AG04449 (cell line): ENCODE data around the gene PDE6C.
A peak's percentile ranks its signal among the peaks of the same experiment; 100 is the strongest.

Experiments
- CTCF ChIA-PET: fragments of 350-600 bp; formaldehyde crosslinking; extraction: SDS; loops from one replicate; lab custom pipeline; 2021; ENCODE audit warnings: antibody characterized with exemption; lab: Yijun Ruan, JAX
- POLR2A ChIA-PET: fragments of 400-600, 350-600 bp; formaldehyde crosslinking; extraction: SDS; loops from one replicate; lab custom pipeline; 2020; ENCODE audit warnings: antibody characterized with exemption, inconsistent platforms; lab: Yijun Ruan, JAX
- DNase-seq: peaks from one replicate; pipeline ENCODE4 v3.0.0-alpha.2; 2010; ENCODE audit warnings: low read depth, low spot score
- H3K4me3 ChIP-seq: 2 replicates; pipeline ENCODE4 v1.5.1; 2011; ENCODE audit warnings: low read depth, mild to moderate bottlenecking, control low read depth, low read length
- CTCF ChIP-seq: IDR thresholded peaks from one replicate; pipeline ENCODE4 v1.5.1; 2011; ENCODE audit warnings: mild to moderate bottlenecking, moderate library complexity, low read length, control low read depth, inconsistent platforms; ENCODE audit not compliant: insufficient read depth; ENCODE audit errors: missing control alignments

PDE6C gene

GRCh38 chr10:93639791-93640190, 27.5 kb downstream of the PDE6C start:
- no peak for TF ChIP-seq CTCF
- CTCF ChIA-PET, result no interaction called here
- H3K4me3 ChIP-seq, result no peak overlapping the region
- DNase-seq, result no peak
- POLR2A ChIA-PET, result no interaction called here

- H3K4me3 ChIP-seq, result no peak overlapping the region
- peak; percentile 1 for DNase-seq
- POLR2A ChIA-PET, result no interaction called here
- no peak for TF ChIP-seq CTCF
- CTCF ChIA-PET, result no interaction called here
These were observed 40.5 kb downstream of the PDE6C start for GRCh38 chr10:93652857-93653256.

GRCh38 chr10:93654201-93654600, 41.9 kb downstream of the PDE6C start:
- H3K4me3 ChIP-seq, result no peak overlapping the region
- TF ChIP-seq CTCF, result no peak
- ChIA-PET CTCF (no interaction called here), POLR2A (no interaction called here)
- DNase-seq, result no peak

- H3K4me3 ChIP-seq, result no peak overlapping the region
- ChIA-PET CTCF (no interaction called here), POLR2A (interaction anchor here (0.7 kb wide), 1 partner anchor 152 kb away, joined by 3 read pairs; no protein-coding TSS in a partner anchor)
- no peak for DNase-seq
- TF ChIP-seq CTCF, result no peak
These were observed 43.8 kb downstream of the PDE6C start for GRCh38 chr10:93656155-93656554.

- TF ChIP-seq CTCF, result no peak
- CTCF ChIA-PET, result interaction anchor here (0.7 kb wide), 1 partner anchor 75 kb away, joined by 3 read pairs; no protein-coding TSS in a partner anchor
- POLR2A ChIA-PET, result no interaction called here
- no peak for DNase-seq
- no peak overlapping the region for H3K4me3 ChIP-seq
These were observed 45.4 kb downstream of the PDE6C start for GRCh38 chr10:93657757-93658156.

GRCh38 chr10:93666030-93666429, 53.7 kb downstream of the PDE6C start:
- no peak overlapping the region for H3K4me3 ChIP-seq
- ChIA-PET POLR2A (no interaction called here), CTCF (no interaction called here)
- no peak for TF ChIP-seq CTCF
- DNase-seq, result no peak
